NK-92 (cell line): ENCODE measurements around the gene DHRSX.
"Not testable (repeated sequence)": the region's sequence is repeated elsewhere in the genome, so short reads cannot be mapped to it uniquely, and the experiment has no call there.

Experiments used
- DNase-seq: peaks from one replicate; lab custom pipeline; 2025; ENCODE audit not compliant: unreplicated experiment; lab: John Stamatoyannopoulos, UW

The DHRSX gene

GRCh38 chrX:2360731-2361130, 140.0 kb downstream of the DHRSX start:
- DNase-seq: no peak

DNA sequence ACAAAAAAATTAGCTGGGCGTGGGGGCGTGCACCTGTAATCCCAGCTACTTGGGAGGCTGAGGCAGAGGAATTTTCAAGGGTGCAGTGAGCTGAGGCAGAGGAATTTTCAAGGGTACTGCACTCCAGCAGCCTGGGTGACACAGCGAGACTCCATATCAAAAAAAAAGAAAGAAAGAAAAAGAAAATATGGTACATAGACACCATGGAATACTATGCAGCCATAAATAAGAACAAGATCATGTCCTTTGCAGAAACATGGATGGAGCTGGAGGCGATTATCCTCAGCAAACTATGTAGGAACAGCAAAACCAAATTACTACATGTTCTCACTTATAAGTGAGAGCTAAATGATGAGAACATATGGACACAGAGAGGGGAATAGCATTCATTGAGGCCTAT, 141.3 kb downstream of the DHRSX start:
- DNase-seq: not testable (repeated sequence)

DNA sequence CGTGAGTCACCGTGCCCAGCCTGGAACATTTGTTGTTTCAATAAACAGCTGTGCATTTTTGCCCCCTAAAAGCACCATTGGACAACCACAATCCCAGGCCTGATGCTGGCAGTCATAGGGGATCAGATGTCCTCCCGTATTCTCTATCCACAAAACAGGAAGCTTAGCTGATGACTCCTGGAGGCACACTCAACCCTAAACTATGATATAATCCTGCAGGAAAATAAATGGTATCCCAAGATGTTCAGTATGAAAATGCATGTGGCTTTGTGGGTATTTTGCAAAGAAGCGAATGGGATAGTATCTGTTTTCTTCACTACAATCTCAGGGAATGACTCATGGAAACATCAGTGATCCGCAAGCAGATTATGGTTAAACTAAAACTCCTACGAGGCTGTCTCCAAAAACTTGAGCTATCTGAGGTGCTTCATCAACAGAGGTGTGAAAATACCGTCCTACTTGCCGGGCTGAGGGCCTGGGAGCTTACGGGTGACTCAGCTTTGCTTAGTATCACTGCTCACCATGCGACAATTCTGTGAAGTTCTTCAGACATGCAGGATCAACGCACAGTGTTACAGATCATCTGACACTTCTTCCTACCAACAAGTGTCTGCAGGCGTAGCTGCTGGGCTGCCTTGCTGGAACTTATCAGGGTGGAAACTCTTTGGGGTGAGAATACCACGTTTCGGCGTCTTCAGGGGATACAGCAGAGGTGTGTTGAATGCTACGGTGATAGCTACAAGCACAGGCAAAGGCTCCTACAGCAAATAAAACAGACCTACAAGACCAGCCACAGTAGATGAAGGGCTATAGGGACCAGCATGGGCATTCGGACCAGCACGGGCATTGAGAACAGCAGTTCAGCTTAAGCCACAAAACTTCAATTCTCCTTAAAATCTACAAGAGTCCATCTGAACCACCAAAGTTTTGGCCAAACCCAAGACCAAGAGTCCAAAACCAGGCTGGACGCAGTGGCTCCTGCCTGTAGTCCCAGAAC, 148.5 kb downstream of the DHRSX start:
- no peak for DNase-seq

GRCh38 chrX:2351321-2351720, 149.5 kb downstream of the DHRSX start:
- DNase-seq: no peak

DNA sequence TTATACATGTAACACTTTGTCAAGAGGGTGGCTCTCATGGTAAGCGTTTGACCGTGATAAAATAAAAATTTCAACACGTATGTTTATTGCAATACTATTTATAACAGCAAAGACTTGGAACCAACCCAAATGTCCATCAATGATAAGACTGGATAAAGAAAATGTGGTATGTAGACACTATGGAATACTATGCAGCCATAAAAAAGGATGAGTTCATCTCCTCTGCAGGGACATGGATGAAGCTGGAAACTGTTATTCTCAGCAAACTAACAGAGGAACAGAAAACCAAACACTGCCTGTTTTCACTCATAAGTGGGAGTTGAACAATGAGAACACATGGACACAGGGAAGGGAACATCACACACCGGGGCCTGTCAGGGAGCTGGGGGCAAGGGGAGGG, 150.1 kb downstream of the DHRSX start:
- not testable (repeated sequence) for DNase-seq

DNA sequence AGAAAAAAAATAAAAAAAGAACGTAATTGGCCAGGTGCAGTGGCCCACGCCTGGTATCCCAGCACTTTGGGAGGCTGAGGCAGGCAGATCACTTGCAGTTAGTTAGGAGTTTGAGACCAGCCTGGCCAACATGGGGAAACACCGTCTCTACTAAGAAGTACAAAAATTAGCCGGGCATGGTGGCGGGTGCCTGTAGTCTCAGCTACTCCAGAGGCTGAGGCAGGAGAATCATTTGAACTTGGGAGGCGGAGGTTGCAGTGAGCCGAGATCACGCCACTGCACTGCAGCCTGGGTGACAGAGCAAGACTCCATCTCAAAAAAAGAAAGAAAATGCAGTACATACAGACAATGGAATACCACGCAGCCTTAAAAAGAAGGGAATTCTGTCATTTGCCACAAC, 150.7 kb downstream of the DHRSX start:
- DNase-seq: not testable (repeated sequence)

DNA sequence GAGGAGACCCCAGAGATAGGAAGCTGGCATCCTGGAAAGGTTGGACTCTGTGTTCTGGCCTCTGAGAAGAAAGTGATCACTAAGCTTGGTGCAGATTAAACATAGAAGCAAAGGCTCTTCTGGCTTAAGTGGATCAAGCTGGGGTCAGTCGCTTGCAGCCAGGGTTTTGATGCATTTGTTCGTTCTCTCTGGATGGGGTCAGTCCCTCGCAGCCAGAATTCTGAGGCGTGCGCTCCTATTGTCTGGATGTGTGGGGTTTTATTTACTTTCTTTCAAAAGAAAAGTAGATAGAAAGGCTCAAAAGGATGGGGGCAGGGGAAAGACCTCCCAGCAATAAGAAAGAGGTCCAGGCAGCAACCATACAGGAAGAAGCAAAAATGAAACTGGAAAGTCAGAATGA, 152.6 kb downstream of the DHRSX start:
- DNase-seq: no peak

- no peak for DNase-seq
These were observed 154.6 kb downstream of the DHRSX start for GRCh38 chrX:2346158-2346557.

GRCh38 chrX:2345562-2345961, 155.2 kb downstream of the DHRSX start:
- DNase-seq: no peak

- no peak for DNase-seq
These were observed 157.4 kb downstream of the DHRSX start for GRCh38 chrX:2343413-2343812.

GRCh38 chrX:2342874-2343273, 157.9 kb downstream of the DHRSX start:
- no peak for DNase-seq

- no peak for DNase-seq
These were observed 158.5 kb downstream of the DHRSX start for GRCh38 chrX:2342281-2342688.

DNA sequence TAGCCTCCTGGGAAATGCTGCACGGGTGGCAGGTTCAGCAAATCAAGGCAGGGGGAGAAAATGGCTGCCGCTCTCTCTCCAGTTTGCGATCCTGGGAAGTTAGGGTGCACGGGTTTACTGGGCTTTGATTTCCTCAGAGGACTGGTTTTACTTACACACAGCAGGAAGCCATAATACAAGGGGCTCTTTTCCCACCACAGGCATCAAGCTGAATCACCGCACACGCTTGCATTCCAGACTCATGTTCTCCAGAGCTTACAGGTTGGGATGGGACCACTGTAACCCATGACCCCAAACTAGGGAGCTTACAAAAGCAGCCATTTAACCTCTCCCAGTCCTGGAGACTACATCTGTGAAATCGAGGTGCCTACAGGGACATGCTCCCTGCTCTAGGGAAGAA, 159.8 kb downstream of the DHRSX start:
- no peak for DNase-seq

GRCh38 chrX:2336181-2336580, 164.6 kb downstream of the DHRSX start:
- DNase-seq: no peak

- DNase-seq: no peak
These were observed 166.5 kb downstream of the DHRSX start for GRCh38 chrX:2334237-2334636.

DNA sequence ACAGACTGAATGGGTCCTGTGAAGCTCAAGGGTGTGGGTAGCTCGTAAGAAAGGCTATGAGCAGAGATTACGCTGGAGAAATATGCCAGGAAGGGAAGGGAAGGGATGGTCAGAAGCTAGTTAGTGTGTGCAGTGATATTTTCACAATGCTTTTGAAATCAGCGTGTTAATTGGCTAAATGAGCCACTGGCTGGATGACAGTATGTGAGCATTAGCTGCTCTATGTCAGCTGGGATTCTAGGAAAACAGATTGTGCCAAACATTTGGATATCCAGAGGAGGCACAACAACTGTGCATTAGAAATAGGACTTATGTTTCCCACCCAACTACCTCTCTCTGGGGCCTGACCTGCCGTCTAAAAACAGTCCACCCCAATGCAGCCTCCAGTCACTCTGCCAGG, 168.5 kb downstream of the DHRSX start:
- DNase-seq: no peak

GRCh38 chrX:2330910-2331309, 169.9 kb downstream of the DHRSX start:
- no peak for DNase-seq

GRCh38 chrX:2330487-2330886, 170.3 kb downstream of the DHRSX start:
- DNase-seq: no peak

GRCh38 chrX:2327423-2327822, 173.4 kb downstream of the DHRSX start:
- DNase-seq: no peak

- no peak for DNase-seq
These were observed 175.5 kb downstream of the DHRSX start for GRCh38 chrX:2325076-2325784.

DNA sequence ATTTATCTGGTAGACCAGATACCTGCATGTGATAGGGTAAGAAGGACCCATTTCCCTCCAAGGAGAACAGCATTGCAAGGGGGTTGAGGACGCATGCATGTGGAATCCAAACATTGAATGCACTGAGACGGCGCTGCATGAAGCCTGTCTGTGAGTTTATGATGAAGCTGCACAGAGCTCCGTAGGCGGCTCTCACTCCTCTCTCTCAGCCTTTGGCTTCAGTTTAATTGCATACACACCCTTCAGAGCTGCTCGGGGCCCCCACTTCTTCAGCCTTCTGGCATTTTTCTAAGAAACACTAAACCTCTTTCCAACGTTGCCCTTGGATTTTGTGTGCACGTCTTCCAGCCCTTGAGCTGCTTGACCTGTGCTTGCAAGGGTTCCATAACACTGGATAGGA, 176.6 kb downstream of the DHRSX start:
- no peak for DNase-seq

DNA sequence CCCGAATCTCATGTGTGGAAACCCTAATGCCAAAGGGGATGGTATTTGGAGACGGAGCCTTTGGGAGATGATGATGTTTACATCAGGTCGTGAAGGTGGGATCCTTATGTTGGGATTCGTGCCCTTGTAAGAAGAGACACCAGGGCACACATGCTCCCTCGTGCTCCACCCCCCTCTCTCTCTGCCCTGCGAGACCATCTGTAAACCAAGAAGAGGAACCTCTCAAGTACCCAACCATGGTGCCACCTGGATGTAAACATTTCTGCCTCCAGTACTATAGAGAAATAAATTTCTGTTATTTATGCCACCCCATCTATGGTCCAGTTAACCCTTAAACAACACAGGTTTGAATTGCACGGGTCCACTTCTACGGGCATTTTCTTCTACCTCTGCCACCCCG, 179.4 kb downstream of the DHRSX start:
- no peak for DNase-seq
